HepG2 (cell line): Measurements from ENCODE around the gene GAD1. TPM values are rescaled to one million over a fixed set of nuclear protein-coding genes. Genes with fewer than 3 reads are reported as not detected.

Experiments
- ARID4A ChIP-seq: sonication (generic); formaldehyde crosslinking; IDR thresholded peaks from 2 replicates; pipeline ENCODE4 v1.5.0; 2020; ENCODE audit warnings: mild to moderate bottlenecking, missing genetic modification reagents, borderline replicate concordance
- BORCS8-MEF2B ChIP-seq: sonication (generic); formaldehyde crosslinking; IDR thresholded peaks from 2 replicates; pipeline ENCODE4 v1.8.0; 2022; ENCODE audit warnings: mild to moderate bottlenecking, missing genetic modification reagents
- HNRNPK ChIP-seq: fragments of 200-400 bp; formaldehyde crosslinking; IDR thresholded peaks from 2 replicates; pipeline ENCODE4 v1.6.1; 2018; ENCODE audit warnings: low read length, low read depth, moderate library complexity, mild to moderate bottlenecking; ENCODE audit not compliant: poor library complexity, severe bottlenecking
- TMF1 ChIP-seq: sonication (generic); formaldehyde crosslinking; IDR thresholded peaks from 2 replicates; pipeline ENCODE4 v1.8.1; 2022; ENCODE audit warnings: low read depth, missing genetic modification reagents
- UBTF ChIP-seq: sonication (generic); formaldehyde crosslinking; IDR thresholded peaks from 2 replicates; pipeline ENCODE4 v1.4.0; 2020; ENCODE audit warnings: mild to moderate bottlenecking, missing genetic modification reagents
- ZNF777 ChIP-seq: sonication (generic); formaldehyde crosslinking; IDR thresholded peaks from 2 replicates; pipeline ENCODE4 v1.4.0; 2020; ENCODE audit warnings: missing genetic modification reagents
- polyA plus RNA-seq, 8 experiments: library from polyadenylated mRNA; depleted of rRNA in 3 of 8; stranded (reverse) in 7 of 8; unstranded in 1 of 8; fragments of >200 nt; fragmentation: Illumina TruSeq in 4 of 8; extraction: Trizol in 4 of 8; gene quantifications; 2 replicates each; pipeline versions ENCODE4 v1.2.1 to v1.2.3, GENCODE V29; 2011 to 2016; ENCODE audit warnings: low read depth in 4 of 8, missing spikeins in 1 of 8, mixed read lengths in 1 of 8; ENCODE audit not compliant: insufficient read depth in 1 of 8
- total RNA-seq, 5 experiments: library from RNA; depleted of rRNA; stranded (reverse); fragments of >200 nt; fragmentation: Illumina TruSeq; extraction: Trizol; gene quantifications; 2 replicates each; pipeline ENCODE4 v1.2.3, GENCODE V29; 2016; ENCODE audit warnings: low read depth in 1 of 5

The GAD1 gene
- total and polyA plus RNA-seq, 2 of the 13 experiments (the other 11 are each of a cell fraction or from before 2014, with no cell fraction given) = 0.09 to 0.13 TPM

GRCh38 chr2:170816504-170817092 is at the start of gene GAD1 (continued):
- TF ChIP-seq HNRNPK = peak; percentile 7
- peak; percentile 7; the same call in 1 of the 2 replicates for TF ChIP-seq ZNF777 (CRISPR knock-in tag)
- 0 out of 2 replicates have a peak, but pooled peaks have one; percentile 1 for TF ChIP-seq ARID4A (CRISPR knock-in tag)
- 0 out of 2 replicates have a peak, but pooled peaks have one; percentile 21 for TF ChIP-seq TMF1 (CRISPR knock-in tag)
- TF ChIP-seq UBTF (CRISPR knock-in tag) = peak; percentile 39; the same call in 1 of the 2 replicates
- 0 out of 2 replicates have a peak, but pooled peaks have one; percentile 28 for TF ChIP-seq BORCS8-MEF2B (CRISPR knock-in tag)
